Adrenal gland (tissue), 12 donors: ENCODE results near the gene P2RX3. TPM values are rescaled to one million over a fixed set of nuclear protein-coding genes. Genes with fewer than 3 reads are reported as not detected.
A peak's percentile ranks its signal among the peaks of the same experiment; 100 is the strongest.

ENCODE experiments used
- DNase-seq, 7 donors: peaks; one replicate each; pipeline ENCODE4 v3.0.0-alpha.2; 2019 to 2020
- H3K27ac ChIP-seq, 5 donors: fragments of 200-600 bp; sonication (generic) in 4 of 5; 1 replicate in 3 of 5; 2 replicates in 2 of 5; pipeline versions ENCODE4 v1.5.1 to v1.8.0; 2016 to 2020; ENCODE audit warnings: mild to moderate bottlenecking in 1 of 5
- H3K27me3 ChIP-seq: fragments of 200-600 bp; 2 replicates; pipeline ENCODE4 v1.8.0; 2021
- H3K36me3 ChIP-seq, 2 donors: fragments of 200-600 bp; replicated peaks in 1 of 2; 1 replicate in 1 of 2; 2 replicates in 1 of 2; pipeline versions ENCODE4 v1.5.1 to v1.8.0; 2018 to 2022
- H3K4me1 ChIP-seq, 2 donors: fragments of 200-600 bp; replicated peaks in 1 of 2; 1 replicate in 1 of 2; 2 replicates in 1 of 2; pipeline versions ENCODE4 v1.5.1 to v1.8.0; 2018 to 2021
- H3K4me3 ChIP-seq, 4 donors: fragments of 200-600 bp; sonication (generic) in 3 of 4; one replicate each; pipeline ENCODE4 v1.5.1; 2016 to 2018
- H3K9me3 ChIP-seq, 3 donors: fragments of 200-600 bp; sonication (generic) in 1 of 3; replicated peaks in 1 of 3; 1 replicate in 2 of 3; 2 replicates in 1 of 3; pipeline versions ENCODE4 v1.5.1 to v1.8.0; 2016 to 2021
- POLR2A ChIP-seq, 2 donors: fragments of 450-650 bp; IDR thresholded peaks; one replicate each; pipeline ENCODE4 v1.6.1; 2017; ENCODE audit warnings: antibody characterized with exemption in 2 of 2, mild to moderate bottlenecking in 2 of 2, moderate library complexity in 1 of 2
- WGBS, 4 donors: extraction: QIAGEN DNeasy Blood & Tissue Kit in 2 of 4; methylation state at CpG; one replicate each; pipeline versions ENCODE4 v1.1.5 to v1.1.7; 2013 to 2017; 5-methylcytosine and 5-hydroxymethylcytosine counted together
- intact Hi-C, 2 donors: fragments of 100-400 bp; cut with DNase I; formaldehyde crosslinking; loops; one replicate each; pipeline versions ENCODE4 v1.14.1 to v1.15.0; 2022 to 2023
- polyA plus RNA-seq, 3 donors: library from polyadenylated mRNA; stranded (reverse); fragments of 200-250 nt in 2 of 3; fragments of 350-450 nt in 1 of 3; fragmentation: Illumina TruSeq in 1 of 3; extraction: RNeasy Lipid Tissue Mini Kit (QIAGEN cat#74804) in 1 of 3; gene quantifications; one replicate each; pipeline ENCODE4 v1.2.3, GENCODE V29; 2013 to 2014
- total RNA-seq, 9 donors: library from RNA; depleted of rRNA in 4 of 9; stranded (reverse); fragments of >200 nt in 4 of 9; fragments of 120-200 nt in 1 of 9; fragmentation: NEBNext Ultra II Directional in 1 of 9; extraction: Animal tissue kit (Norgen Biotek cat#: 25700) in 1 of 9; gene quantifications; one replicate each; pipeline versions ENCODE4 v1.1.0 to v1.2.4, GENCODE V29; 2013 to 2023
- TF ChIP-seq, protein P1 (sequence below), 6 experiments: fragments of 450-650 bp in 4 of 6; fragments of 200-600 bp in 2 of 6; sonication (generic) in 1 of 6; IDR thresholded peaks; 1 replicate in 5 of 6; 2 replicates in 1 of 6; pipeline versions ENCODE4 v1.5.1 to v1.8.0; 2016 to 2021; ENCODE audit warnings: antibody characterized with exemption in 6 of 6, mild to moderate bottlenecking in 2 of 6, moderate library complexity in 1 of 6
- donor health status: healthy with polysubstance abuse.
- donor health status: Bipolar disorder and iron deficiency.
- donor health status: DM: yes; HTN: yes; CAD: no.
- donor health status: DM: no; HTN: no; CAD: no.
- donor health status: DM: no; HTN: no; CAD: no.
- donor health status: DM: yes; HTN: yes; CAD: no.

P2RX3 gene
- total and polyA plus RNA-seq, 12 donors: 0.11 to 2.5 (median 0.76) TPM; not detected in 2

DNA sequence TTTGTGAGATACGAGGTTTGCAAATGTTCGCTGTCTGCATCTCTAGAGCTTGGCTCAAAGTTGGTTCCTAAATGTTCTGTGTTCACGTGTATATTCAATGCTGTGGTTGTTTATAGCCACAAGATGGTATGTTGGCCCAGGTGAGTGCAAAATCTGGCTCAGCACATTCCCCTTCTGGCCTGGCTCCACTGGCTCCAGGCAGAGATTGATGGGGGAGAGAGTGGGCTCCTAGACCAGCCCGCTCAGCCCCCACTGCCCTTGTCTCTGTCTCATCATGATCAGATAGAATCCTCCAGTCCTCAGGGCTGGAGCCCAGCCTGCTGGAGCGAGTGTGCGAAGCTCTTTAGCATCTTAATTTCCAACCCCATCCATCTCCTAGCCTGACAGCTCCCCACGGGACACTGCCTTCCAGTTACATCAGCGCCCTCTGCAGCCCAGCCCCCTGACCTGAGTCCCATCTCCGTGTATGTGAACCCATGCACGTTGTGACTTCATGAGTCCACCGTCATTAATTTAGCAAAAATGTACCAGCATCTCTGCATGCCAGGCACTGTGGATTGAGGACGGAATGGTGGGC is 2.0 kb downstream of the P2RX3 start:
- WGBS, 4 donors: 37 to 39% (median 38%) methylated on average over 11 to 12 of the region's 12 CpGs
- DNase-seq: peak in 1 of 7 donors; percentile 48
- intact Hi-C loops: loop anchor here (10.0 kb wide), 4 partner anchors 115 to 305 kb away; partner anchors contain the start of gene YPEL4 (in 1 of the 2)
- no peaks in the 10 kb centered on the region for H3K9me3 ChIP-seq
- H3K27ac ChIP-seq: no peak overlapping the region
- no peak for TF ChIP-seq POLR2A (IDR thresholded peaks at IDR 0.05)
- TF ChIP-seq, protein P1, sequence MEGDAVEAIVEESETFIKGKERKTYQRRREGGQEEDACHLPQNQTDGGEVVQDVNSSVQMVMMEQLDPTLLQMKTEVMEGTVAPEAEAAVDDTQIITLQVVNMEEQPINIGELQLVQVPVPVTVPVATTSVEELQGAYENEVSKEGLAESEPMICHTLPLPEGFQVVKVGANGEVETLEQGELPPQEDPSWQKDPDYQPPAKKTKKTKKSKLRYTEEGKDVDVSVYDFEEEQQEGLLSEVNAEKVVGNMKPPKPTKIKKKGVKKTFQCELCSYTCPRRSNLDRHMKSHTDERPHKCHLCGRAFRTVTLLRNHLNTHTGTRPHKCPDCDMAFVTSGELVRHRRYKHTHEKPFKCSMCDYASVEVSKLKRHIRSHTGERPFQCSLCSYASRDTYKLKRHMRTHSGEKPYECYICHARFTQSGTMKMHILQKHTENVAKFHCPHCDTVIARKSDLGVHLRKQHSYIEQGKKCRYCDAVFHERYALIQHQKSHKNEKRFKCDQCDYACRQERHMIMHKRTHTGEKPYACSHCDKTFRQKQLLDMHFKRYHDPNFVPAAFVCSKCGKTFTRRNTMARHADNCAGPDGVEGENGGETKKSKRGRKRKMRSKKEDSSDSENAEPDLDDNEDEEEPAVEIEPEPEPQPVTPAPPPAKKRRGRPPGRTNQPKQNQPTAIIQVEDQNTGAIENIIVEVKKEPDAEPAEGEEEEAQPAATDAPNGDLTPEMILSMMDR (IDR thresholded peaks at IDR 0.05): peak in 1 of 6 experiments; percentile 11
- no peaks in the 10 kb centered on the region for H3K36me3 ChIP-seq
- no peaks in the 10 kb centered on the region for H3K27me3 ChIP-seq
- H3K4me1 ChIP-seq: peaks cover 0 to 5% of the 10 kb centered on the region in 2 donors
- H3K4me3 ChIP-seq: no peak overlapping the region

- Histone ChIP-seq H3K4me1 (peaks cover 0 to 1% of the 10 kb centered on the region in 2 donors), H3K4me3 (no peak overlapping the region), H3K27ac (no peak overlapping the region), H3K36me3 (no peaks in the 10 kb centered on the region), H3K27me3 (no peaks in the 10 kb centered on the region), H3K9me3 (no peaks in the 10 kb centered on the region)
- no peak for DNase-seq
- 65 to 69% (median 68%) methylated on average over 6 of the region's 6 CpGs for WGBS, 4 donors
- TF ChIP-seq, protein P1 (IDR thresholded peaks at IDR 0.05): no peak
- TF ChIP-seq POLR2A (IDR thresholded peaks at IDR 0.05): no peak
- intact Hi-C loops: loop anchor here (10.0 kb wide), 4 partner anchors 113 to 303 kb away; partner anchors contain the start of gene YPEL4 (in 1 of the 2)
Measured at GRCh38 chr11:57341250-57341808, 3.2 kb downstream of the P2RX3 start.

DNA sequence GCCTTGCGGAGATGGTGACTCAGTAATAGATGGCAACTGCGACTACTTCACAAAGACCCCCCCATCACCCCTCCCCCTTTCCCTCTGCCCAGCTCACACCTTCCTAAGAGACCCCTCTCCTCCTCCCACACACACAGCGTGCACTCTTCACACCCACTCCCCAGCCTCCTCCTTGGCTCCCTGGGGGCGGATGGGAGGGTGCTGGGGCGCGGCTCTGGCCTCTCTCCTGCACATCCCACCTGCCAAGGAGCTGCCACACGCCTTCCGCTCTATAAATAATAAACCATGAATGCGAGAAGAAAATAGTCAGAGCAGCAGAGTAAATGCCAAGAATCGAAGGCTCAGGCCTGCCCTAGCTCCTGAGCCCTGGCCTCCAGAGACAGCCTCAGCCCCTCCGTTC is 4.5 kb downstream of the P2RX3 start:
- intact Hi-C loops: loop anchor here (10.0 kb wide), 4 partner anchors 112 to 302 kb away; partner anchors contain the start of gene YPEL4 (in 1 of the 2)
- Histone ChIP-seq H3K27ac (no peak overlapping the region), H3K4me1 (no peaks in the 10 kb centered on the region), H3K27me3 (no peaks in the 10 kb centered on the region), H3K9me3 (no peaks in the 10 kb centered on the region), H3K36me3 (no peaks in the 10 kb centered on the region), H3K4me3 (no peak overlapping the region)
- TF ChIP-seq POLR2A (IDR thresholded peaks at IDR 0.05): no peak
- TF ChIP-seq, protein P1 (IDR thresholded peaks at IDR 0.05): no peak
- no peak for DNase-seq
- 65 to 84% (median 77%) methylated on average over 11 of the region's 11 CpGs for WGBS, 4 donors

- Histone ChIP-seq H3K4me1 (no peaks in the 10 kb centered on the region), H3K27me3 (no peaks in the 10 kb centered on the region), H3K27ac (no peak overlapping the region), H3K9me3 (no peaks in the 10 kb centered on the region), H3K4me3 (no peak overlapping the region), H3K36me3 (no peaks in the 10 kb centered on the region)
- DNase-seq: no peak
- 67 to 78% (median 77%) methylated on average over 7 of the region's 7 CpGs for WGBS, 4 donors
- TF ChIP-seq POLR2A (IDR thresholded peaks at IDR 0.05): no peak
- TF ChIP-seq, protein P1 (IDR thresholded peaks at IDR 0.05): no peak
- intact Hi-C loops: loop anchor here (10.0 kb wide), 4 partner anchors 111 to 301 kb away; partner anchors contain the start of gene YPEL4 (in 1 of the 2)
Measured at GRCh38 chr11:57343825-57344224, 5.7 kb downstream of the P2RX3 start.
